ENCODE measurements around the gene RWDD4.

RWDD4 gene

GRCh38 chr4:183599284-183599683 lies 59.7 kb downstream of the RWDD4 start:
- no peak for DNase-seq

GRCh38 chr4:183596067-183596757 lies 62.8 kb downstream of the RWDD4 start:
- no peak for DNase-seq

- no peak for DNase-seq
Measured at GRCh38 chr4:183594823-183595222, 64.2 kb downstream of the RWDD4 start.

GRCh38 chr4:183591301-183591700 lies 67.7 kb downstream of the RWDD4 start:
- no peak for DNase-seq

All from hematopoietic multipotent progenitor cell treated with erythropoietin and hydrocortisone succinate and interleukin-3 and kit ligand, for 8 days (in vitro differentiated cells).